Stimulated activated CD4-positive, alpha-beta T cell treated with anti-CD3 and anti-CD28 coated beads, Interleukin-4, amount 100 ng/mL, for 4 hours (primary cell): ENCODE data around the gene ZNF791.
"Not testable (repeated sequence)": the region's sequence is repeated elsewhere in the genome, so short reads cannot be mapped to it uniquely, and the experiment has no call there.

Source experiments
- DNase-seq, 2 experiments: peaks; one replicate each; pipeline ENCODE4 v3.0.0-alpha.2; 2020

Gene ZNF791

DNA sequence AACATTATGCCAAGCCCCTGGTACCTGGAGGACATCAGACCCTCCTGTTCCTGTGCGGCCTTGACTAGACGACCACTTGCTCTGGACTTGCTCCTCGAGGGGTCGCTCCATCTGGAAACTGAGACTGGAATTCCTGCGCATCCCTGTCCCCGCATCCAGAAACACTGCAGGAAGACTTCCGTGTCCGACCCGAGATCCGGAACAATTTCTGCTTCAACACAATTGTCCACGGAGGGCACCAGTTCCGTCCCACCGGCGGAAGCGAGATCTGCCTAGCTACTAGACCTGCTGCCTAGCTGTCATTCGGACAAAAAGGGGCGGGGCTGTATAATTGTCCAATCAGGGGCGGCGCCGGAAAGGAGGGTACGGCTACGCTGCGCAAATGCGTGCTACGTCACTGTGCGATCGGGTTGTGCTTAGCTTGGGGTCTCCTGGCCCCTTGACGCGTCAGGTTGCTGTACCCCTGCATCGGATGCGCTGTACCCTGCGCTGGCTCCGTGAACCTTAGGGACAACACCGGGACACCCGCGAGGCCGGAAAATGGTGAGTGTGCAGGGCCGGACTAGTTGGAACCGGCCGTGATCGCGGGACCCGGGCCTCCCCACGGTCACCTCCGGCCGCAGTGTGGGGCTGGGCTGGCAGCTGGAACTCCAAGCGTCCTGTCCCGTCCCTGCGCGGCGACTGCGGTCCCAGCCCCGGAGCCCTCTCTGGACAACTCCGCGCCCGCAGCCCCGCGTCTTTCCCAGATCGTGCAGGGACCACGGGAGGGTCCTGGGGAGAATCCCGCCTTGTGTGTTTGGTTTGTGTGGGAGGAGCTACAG lies at the start of gene ZNF791, which contains the start of gene ZNF490:
ZNF791 (plus strand) TSS at position 381 of the 821 bp plus-strand sequence; CDS start at position 541, 160 bp downstream.
ZNF490 (minus strand) TSS at position 274 of the 821 bp plus-strand sequence; CDS start at position 141, 133 bp downstream.
- peak; percentile 93 to 94 for DNase-seq

DNA sequence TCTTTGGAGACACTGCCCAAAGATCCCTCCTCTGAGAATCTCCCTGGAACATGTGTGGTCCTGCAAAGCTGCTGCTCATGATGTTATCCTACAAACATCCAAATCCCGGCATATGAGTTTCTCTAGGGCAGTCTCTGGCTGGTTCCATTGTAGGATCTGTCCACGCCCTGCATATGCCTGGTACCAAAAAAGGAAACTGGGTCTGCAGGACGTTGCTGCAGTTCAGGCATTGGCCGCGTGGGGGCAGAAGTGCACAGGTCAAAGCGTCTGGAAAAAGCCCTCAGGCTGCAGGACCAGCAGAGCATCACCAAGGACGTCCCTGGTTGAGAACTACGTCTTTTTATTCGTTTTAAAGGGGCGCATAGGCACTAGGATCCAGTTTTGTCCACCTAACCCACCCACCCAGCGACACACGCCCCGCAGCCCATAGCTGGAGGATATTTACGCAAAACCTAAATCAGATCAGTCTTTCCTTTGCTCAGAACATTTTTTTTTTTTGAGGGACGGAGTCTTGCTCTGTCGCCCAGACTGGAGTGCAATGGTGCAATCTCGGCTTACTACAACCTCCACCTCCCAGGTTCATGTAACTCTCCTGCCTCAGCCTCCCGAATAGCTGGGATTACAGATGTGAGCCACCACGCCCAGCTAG lies 46.6 kb upstream of the ZNF791 start:
- DNase-seq, result peak; percentile 82 to 90

GRCh38 chr19:12566380-12566779 lies 44.3 kb upstream of the ZNF791 start:
- DNase-seq, result not testable (repeated sequence)

- DNase-seq, result no peak
These were observed 42.8 kb upstream of the ZNF791 start for GRCh38 chr19:12567951-12568350.

DNA sequence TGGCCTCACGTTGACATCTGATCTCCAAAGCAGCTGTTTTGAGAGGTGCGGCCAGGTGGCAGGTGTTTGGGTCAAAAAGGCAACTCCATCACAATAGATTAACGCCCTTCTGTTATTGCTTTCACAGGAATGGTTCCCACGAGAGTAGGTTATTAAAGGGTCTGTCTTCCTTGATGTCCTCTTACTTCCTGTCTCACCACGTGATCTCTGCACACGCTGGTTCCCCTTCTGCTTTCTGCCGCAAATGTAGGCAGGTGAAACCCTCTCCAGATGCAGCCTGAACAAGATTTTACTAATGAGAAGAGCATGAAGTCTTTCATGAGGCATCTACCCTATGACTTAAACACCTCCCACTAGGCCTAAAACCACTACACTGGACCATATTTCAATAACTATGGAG lies 36.7 kb upstream of the ZNF791 start:
- no peak for DNase-seq

DNA sequence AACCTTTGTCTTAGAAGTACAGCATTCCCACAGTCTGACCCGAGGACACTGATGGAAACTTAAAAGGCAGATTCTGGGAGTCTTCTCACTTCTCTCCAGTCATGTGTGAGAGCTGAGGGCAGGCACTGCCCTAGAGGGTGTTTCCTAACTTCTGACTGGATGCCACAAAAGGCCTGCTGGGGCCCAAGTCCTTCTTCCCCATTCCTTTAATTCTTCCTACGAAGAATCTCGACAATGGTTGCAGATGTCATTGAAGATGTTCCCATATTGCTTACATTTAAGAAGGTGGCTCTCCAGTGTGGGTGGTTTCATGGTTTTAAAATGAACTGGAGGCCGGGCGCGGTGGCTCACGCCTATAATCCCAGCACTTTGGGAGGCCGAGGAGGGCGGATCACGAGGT lies 32.1 kb upstream of the ZNF791 start:
- no peak for DNase-seq

DNA sequence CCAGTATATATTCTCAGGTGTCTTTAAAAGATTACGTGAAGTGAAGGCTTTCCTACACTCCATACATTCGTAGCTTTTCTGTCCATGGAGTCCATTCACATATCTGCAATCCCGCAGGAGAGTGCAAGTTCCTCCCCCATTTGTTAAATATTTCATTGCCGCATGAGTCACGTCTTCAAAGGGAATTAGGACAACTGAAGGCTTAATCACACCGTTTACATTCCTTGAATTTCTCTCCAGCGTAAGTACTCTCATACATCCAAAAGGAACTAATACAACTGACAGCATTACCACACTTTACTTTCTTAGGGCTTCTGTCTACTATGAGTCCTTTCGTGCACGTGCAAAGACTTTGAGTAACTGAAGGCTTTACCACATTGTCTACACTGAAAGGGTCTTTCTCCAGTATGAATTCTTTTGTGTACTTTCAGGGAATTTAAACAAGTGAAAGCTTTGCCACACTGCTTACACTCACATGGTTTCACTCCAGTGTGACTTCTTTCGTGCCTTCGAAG lies 30.5 kb upstream of the ZNF791 start:
- no peak for DNase-seq

GRCh38 chr19:12581100-12581499 lies 29.6 kb upstream of the ZNF791 start:
- no peak for DNase-seq

DNA sequence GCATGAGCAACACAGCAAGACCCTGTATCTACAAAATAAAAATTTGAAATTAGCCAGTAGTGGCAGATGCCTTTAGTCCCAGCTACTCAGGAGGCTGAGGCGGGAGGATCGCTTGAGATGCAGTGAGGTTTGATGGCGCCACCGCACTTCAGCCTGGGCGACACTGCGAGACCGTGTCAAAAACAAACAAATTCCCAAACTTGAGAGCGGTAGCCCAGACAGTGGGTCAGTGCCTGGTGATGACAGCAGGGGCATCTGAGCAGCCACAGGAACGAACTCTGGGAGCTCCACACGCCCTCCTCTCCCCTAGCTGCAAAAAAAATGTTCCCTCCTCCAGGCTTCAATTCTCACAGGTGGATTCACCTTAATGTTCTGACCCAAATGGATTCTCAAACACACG lies 14.2 kb upstream of the ZNF791 start:
- no peak for DNase-seq

- DNase-seq, result no peak
These were observed 13.7 kb upstream of the ZNF791 start for GRCh38 chr19:12596927-12597548.

- DNase-seq, result no peak
These were observed 13.1 kb upstream of the ZNF791 start for GRCh38 chr19:12597594-12597993.

DNA sequence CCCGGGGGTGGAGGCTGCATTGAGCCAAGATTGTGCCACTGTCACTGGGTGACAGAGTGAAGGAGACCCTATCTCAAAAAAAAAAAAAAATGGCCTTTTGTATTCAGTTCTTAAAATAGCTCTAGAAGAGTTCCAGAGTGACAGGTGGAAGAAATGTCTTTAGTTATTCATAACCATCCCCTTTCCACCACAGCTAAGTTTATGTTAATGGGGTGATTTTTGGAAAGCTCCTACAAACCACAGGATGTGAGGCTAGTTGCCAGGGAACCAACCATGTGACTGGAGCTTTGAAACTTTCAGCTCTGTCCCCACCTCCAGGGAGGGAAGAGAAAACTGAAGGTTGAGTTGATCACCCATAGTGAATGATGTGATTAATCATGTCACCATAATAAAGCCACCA lies 7.0 kb upstream of the ZNF791 start:
- peak; percentile 12 to 52 for DNase-seq

DNA sequence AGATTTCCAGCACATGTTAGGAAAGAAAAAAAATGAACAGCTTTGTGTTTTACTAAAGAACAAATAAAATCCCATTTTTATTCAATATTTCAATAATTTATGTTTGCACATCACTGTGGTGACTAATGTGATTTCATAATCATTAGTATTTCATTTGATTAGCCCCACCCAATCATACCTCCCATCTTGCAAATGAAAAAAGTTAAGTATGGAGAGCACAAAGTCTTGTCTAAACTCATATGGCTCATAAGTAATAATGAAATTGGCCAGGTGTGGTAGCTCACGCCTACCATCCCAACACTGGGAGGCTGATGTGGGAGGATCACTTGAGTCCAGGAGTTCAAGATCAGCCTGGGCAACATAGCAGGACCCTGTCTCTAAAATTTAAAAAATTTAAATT lies 3.9 kb upstream of the ZNF791 start:
- DNase-seq, result no peak

DNA sequence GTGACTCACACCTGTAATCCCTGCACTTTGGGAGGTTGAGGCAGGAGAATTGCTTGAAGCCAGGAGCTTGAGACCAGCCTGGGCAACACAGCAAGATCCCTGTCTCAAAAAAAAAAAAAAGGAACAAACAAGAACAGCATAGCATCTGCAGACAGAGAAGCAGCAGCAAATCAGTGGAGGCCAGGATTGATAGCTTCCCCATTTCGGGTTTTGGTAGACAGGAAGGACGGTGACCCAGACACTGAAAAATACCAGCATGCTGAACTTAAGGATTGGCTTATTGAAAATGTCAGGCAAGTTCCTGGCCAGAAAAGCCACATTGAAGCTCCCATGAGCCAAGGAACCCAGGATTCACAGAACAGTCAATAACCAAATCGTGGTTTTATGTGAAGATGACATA lies 3.1 kb upstream of the ZNF791 start:
- no peak for DNase-seq

- DNase-seq, result no peak
These were observed 610 bp downstream of the ZNF791 start for GRCh38 chr19:12611361-12611699.

- DNase-seq, result no peak
These were observed 6.9 kb downstream of the ZNF791 start for GRCh38 chr19:12617646-12618045.

- not testable (repeated sequence) for DNase-seq
These were observed 10.7 kb downstream of the ZNF791 start for GRCh38 chr19:12621253-12622024.

DNA sequence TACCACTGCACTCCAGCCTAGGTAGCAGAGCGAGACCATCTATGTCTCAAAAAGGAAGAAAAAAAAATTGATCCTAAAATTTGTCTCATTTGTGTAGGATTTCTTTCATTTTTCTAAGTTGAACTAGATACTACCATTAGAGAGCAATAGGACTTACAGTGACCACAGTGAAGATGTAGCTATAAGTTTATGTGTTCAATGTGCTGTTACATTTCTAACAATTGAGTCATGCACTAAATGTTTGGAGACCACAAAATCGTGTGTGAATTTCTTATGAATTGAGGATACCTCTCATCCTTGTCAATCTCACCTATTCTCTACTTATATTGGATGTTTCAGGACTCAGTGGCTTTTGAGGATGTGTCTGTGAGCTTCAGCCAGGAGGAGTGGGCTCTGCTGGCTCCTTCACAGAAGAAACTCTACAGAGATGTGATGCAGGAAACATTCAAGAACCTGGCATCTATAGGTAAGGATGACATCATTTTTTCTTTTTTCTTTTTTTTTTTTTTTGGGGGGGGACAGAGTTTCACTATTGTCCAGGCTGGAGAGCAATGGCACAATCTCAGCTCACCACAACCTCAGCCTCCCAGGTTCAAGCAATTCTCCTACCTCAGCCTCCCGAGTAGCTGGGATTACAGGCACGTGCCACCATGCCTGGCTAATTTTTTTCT lies 12.8 kb downstream of the ZNF791 start:
- DNase-seq, result no peak

DNA sequence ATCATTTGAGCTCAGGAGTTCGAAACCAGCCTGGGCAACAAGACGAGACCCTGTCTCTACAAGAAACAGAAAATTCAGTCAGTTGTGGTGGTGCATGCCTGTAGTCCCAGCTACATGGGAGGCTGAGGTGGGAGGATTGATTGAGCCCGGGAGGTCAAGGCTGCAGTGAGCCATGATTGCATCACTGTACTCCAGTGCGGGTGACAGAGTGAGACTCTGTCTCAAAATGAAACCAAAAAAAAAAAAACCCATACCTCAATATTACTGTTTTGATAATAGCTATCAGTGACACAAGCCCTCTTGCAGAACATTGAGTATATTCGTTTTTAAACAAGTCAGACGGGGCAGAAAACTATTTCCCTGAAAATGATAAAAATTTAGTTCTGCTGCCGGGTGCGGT lies 16.2 kb downstream of the ZNF791 start:
- no peak for DNase-seq

DNA sequence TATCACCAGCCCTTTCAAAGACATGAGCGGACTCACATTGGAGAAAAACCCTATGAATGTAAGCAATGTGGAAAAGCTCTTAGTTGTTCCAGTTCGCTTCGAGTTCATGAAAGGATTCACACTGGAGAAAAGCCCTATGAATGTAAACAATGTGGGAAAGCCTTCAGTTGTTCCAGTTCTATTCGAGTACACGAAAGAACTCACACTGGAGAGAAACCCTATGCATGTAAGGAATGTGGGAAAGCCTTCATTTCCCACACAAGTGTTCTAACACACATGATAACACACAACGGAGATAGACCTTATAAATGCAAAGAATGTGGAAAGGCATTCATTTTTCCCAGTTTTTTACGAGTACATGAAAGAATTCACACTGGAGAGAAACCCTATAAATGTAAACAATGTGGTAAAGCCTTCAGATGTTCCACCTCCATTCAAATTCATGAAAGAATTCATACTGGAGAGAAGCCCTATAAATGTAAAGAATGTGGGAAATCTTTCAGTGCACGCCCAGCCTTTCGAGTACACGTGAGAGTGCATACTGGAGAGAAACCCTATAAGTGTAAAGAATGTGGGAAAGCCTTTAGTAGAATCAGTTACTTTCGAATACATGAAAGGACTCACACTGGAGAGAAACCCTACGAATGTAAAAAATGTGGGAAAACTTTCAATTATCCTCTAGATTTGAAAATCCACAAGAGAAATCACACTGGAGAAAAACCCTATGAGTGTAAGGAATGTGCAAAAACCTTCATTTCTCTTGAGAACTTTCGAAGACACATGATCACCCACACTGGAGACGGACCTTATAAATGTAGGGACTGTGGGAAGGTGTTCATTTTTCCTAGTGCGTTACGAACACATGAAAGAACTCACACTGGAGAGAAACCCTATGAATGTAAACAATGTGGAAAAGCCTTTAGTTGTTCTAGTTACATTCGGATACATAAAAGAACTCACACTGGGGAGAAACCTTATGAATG lies 17.6 kb downstream of the ZNF791 start:
- no peak for DNase-seq

GRCh38 chr19:12629215-12629614 lies 18.5 kb downstream of the ZNF791 start:
- no peak for DNase-seq
